AG08396 (cell line): ENCODE data around the gene EXOC6B.

Source experiments
- DNase-seq: peaks from one replicate; pipeline ENCODE4 v3.0.0; 2012; ENCODE audit warnings: low spot score, mixed read lengths

Gene EXOC6B

DNA sequence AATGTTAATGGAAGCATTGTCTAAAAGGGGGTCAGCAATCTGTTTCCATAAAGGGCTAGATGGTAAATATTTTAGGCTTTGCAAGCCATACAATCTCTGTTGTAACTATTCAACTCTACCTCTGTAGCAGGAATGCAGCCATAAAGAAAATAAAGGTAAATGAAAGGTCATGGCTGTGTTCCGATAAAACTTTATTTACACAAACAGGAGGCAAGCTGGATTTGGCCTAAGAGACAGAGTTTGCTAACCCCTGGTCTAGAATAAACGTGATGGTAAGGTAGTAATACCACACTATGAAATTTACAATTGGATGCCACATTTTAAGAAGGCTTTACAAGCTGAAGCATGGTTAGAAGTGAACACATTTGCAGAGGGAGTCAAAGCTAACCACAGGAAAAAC is 91.4 kb downstream of the EXOC6B start:
- DNase-seq: no peak

DNA sequence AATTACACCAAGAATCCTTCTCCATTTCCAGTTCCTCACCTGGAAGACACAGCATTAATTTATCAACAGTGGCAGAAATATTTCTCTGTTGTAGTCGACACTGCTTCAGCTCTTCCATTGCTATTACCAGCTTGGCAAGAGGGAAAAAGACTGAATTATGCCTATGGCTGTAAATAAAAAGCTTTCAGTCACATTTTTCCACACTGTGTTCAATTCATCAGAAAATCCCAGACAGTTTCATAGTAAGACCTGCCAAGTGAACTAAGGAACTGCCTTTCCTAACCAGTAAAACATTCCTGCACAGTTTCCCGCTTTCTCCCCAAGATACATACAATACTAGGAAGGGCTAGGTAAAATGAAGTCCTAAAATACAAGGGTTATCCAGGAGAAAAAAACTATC is 94.7 kb downstream of the EXOC6B start:
- no peak for DNase-seq

DNA sequence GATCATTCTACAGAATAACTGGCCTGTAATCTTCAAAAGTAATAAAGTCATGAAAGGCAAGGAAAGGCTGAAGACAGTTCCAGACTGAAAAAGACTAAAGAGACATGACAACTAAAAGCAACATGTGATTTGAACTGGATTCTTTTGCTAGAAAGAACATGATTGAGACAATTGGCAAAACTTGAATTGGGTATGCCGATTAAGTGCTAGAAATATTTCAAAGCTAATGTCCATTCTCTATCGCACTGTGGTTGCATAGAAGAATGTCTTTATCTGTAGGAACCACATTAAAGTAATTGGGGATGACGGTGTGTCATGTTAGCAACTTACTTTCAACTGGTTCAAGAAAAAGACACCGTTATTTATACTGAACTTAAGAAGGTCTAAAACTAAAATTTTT is 98.5 kb downstream of the EXOC6B start:
- no peak for DNase-seq

DNA sequence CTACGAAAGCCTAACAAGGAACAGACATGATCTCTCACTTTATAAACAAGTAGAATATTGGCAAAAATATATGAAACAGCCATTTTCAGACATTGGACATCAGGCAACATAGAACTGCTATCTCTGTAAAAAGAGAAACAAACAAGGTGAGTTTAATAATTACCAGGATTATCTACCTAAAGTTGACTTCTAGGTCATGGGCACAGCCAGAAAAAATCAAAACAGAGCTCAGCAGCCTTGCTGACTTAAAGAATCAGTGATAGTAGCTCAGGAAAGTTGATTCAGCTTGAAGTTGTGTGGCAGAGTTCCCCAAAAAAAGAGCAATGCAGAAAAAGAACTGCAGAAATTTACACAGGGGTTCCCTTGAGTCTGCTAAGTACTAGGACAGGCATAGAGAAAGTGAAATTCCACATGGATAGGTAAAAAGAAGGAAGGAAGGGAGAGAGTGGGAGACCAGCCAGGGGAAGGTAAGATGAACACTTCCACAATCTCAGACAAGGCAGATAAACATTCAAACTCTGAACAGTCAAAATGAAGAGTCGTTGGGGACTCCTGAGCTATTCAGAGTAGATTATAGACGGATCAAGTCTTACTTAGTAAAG is 102.0 kb downstream of the EXOC6B start:
- DNase-seq: no peak

DNA sequence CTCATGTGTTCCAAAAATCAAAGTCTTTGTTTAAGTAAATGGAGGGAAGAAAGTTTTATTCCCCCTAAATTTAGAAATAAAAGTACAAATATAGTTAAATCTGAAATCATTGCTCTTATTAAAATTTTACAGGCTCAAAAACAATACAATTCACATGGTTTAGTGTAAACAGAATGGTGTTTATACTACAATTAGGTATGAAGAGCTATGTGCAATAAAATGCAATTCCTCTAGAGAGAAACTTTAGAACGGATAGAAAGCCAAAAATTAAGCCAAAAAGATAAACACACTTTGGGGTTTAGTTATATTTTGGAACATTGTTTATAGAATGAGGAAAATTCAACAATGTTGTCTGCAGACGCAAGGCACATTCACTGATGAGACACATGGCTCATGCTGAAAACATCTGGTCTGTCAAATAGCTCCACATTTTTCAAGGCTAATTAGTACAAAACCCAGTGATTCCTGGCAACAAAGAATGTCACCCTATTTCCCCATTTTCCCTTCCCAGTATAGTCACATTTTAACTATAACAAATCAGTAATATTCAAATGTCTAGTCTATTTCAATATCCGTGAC is 103.3 kb downstream of the EXOC6B start:
- peak; percentile 58 for DNase-seq

DNA sequence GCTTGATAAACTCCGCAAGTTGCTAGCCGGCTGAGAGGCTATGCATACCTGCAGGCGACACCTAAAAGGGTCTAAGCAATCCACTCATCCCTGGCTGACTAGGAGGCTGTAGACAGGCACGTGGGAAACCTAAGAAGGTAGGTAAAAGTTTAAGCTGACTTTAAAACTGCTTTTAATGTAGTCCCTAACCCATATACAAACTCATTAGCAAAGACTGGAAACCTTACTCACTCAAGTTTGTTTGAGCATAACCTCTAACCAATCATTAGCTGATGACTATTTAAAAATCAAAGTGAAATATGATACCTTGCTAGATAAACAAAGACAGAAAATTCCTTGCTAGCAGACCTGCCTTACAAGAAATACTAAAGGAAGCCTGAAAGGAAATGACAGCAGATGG is 106.4 kb downstream of the EXOC6B start:
- DNase-seq: no peak

- no peak for DNase-seq
Observed at GRCh38 chr2:72718876-72719275, 107.0 kb downstream of the EXOC6B start.

DNA sequence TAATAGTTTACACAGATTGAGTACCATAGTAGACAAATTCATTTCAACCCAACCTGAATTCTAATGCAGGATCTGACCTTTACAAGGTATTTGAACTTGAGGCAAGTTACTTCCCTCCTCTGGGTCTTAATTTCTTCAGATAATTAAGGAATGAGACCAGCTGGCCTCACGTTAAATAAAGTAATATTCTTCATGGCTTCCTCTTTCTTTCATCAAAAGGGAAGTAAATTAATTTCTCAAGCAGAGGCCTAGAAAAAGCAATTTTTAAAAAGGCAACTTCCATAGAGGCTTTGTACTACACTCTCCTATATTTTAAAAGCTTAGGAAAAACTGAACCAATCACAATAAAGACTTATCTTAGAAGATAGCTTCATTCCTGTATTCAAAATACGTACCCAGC is 109.2 kb downstream of the EXOC6B start:
- DNase-seq: no peak

GRCh38 chr2:72713857-72714256 is 112.0 kb downstream of the EXOC6B start:
- DNase-seq: no peak

DNA sequence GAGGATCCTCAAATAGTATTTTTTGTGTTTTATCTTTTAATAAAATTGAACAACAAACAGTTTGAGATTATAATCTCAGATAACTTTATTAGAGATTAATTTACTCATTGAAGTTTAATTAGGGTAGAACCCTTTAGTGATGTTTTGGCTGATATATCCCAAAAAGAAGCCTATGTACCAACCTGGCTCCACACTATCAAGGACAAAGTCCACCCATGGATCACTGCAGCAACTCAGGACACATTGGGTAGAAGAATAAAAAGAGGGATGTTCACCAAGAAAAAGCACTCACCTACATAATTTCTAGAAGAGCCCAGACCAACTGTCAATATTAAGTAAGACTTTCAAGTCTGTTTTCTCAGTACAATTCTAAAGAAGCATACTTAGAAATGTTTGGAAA is 112.9 kb downstream of the EXOC6B start:
- DNase-seq: no peak

- DNase-seq: no peak
Observed at GRCh38 chr2:72712304-72712703, 113.5 kb downstream of the EXOC6B start.

DNA sequence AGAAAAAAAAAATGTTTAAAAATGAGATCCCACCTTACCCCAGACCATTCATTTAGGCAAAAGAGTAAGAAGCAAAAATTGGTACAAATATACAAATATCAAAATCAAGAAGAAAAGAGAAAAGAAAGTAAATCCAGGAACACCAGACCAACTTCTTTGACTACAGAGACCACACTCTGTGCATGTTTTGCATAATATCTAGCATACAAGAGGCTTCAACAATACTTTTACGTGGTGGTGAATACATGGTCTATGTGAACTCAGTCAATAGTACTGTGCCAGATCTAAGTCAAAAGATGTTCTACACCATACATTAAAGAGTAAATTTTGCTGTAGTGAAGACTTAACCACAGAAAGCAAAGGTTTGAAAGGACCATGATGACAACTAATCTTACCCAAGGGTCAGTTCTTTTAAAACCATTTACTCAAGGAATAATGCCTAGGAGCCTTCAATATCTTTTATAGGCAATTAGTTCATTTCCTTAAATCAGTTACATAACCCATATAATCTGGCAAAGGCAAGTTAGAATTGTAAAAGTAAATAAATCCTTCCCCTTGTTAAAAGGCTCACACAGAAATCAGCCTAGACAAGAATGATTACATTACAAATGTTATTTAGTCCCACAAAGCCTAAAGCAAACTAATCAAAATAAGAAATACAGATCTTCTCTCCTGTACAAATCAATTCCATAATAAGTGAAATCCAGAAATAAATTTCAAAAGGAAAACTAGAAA is 115.2 kb downstream of the EXOC6B start:
- no peak for DNase-seq

GRCh38 chr2:72708236-72708635 is 117.6 kb downstream of the EXOC6B start:
- DNase-seq: no peak

- no peak for DNase-seq
Observed at GRCh38 chr2:72698300-72698699, 127.5 kb downstream of the EXOC6B start.

DNA sequence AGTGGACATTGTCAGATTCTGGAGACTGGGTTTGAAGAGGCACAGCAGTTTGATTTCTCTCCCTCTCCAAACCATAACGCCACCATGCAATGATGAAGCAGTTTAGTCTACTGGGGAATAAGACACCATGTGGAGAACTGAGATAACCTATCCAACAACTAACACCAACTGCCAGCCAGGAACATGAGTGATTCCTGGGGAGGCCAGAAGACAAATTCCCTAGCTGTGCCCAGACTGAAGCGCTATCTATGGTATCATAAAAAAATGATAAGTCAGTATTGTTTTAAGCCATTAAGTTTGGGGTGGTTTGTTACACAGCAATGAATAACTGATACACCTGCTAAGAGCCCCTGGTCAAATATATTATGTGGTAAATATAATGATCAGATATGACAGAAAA is 129.3 kb downstream of the EXOC6B start:
- DNase-seq: no peak

DNA sequence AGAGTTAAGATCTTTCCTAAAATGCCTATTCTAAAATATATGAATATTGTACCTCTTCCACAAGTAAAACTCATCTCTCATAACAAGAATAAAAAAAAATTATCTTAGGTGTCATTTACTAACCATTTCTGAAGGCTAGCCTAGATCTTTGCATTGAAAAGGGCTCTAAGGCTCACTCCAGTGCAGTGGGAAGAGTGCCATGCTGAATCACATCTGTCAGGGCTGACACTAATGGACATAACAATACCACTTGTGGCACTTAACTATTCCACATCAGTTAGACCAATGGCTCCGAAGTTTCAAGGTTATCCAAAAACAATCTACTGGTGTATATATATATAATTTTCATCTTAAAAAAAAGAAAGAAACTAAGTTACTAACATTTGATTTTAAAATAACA is 130.2 kb downstream of the EXOC6B start:
- DNase-seq: no peak

- DNase-seq: peak; percentile 22
Observed at GRCh38 chr2:72694715-72695496, 130.9 kb downstream of the EXOC6B start.

- DNase-seq: peak; percentile 5
Observed at GRCh38 chr2:72689579-72690195, 136.1 kb downstream of the EXOC6B start.

DNA sequence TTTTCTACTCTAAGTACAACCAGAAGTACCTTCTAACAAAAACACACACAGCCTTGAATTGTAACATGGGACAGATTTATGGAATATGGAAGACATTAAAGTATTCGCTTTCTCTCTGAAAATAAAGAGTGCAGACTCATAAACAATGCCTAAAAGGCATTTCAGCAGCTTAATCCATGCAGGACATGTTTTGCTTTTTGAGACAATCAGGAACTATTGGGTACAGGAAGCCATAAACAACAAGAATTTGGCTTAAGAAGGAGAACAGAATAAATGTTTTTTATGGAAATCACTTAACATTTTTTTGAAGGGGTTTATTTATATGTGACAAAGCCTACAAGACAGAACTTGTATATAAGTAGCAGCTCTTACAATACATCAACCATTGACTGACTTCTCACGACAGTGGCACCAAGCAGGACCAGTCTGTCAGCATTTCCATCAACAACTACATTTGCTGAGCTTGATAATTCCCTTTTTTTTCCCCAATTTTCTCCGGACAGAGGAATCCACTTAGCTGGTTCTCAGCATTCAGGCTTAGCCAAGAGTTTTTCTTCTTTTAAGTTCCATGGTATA is 140.1 kb downstream of the EXOC6B start:
- DNase-seq: no peak

GRCh38 chr2:72682061-72682460 is 143.8 kb downstream of the EXOC6B start:
- DNase-seq: no peak

- no peak for DNase-seq
Observed at GRCh38 chr2:72681016-72681995, 144.5 kb downstream of the EXOC6B start.
